Stimulated activated CD4-positive, alpha-beta T cell treated with anti-CD3 and anti-CD28 coated beads, Interleukin-4, amount 100 ng/mL, for 24 hours (primary cell): ENCODE measurements around the gene MMS22L.
A peak's percentile ranks its signal among the peaks of the same experiment; 100 is the strongest.

Experiments used
- DNase-seq: peaks from one replicate; pipeline ENCODE4 v3.0.0-alpha.2; 2020

The MMS22L gene, protein sequence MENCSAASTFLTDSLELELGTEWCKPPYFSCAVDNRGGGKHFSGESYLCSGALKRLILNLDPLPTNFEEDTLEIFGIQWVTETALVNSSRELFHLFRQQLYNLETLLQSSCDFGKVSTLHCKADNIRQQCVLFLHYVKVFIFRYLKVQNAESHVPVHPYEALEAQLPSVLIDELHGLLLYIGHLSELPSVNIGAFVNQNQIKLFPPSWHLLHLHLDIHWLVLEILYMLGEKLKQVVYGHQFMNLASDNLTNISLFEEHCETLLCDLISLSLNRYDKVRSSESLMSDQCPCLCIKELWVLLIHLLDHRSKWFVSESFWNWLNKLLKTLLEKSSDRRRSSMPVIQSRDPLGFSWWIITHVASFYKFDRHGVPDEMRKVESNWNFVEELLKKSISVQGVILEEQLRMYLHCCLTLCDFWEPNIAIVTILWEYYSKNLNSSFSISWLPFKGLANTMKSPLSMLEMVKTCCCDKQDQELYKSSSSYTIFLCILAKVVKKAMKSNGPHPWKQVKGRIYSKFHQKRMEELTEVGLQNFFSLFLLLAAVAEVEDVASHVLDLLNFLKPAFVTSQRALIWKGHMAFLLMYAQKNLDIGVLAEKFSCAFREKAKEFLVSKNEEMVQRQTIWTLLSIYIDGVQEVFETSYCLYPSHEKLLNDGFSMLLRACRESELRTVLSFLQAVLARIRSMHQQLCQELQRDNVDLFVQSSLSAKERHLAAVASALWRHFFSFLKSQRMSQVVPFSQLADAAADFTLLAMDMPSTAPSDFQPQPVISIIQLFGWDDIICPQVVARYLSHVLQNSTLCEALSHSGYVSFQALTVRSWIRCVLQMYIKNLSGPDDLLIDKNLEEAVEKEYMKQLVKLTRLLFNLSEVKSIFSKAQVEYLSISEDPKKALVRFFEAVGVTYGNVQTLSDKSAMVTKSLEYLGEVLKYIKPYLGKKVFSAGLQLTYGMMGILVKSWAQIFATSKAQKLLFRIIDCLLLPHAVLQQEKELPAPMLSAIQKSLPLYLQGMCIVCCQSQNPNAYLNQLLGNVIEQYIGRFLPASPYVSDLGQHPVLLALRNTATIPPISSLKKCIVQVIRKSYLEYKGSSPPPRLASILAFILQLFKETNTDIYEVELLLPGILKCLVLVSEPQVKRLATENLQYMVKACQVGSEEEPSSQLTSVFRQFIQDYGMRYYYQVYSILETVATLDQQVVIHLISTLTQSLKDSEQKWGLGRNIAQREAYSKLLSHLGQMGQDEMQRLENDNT

DNA sequence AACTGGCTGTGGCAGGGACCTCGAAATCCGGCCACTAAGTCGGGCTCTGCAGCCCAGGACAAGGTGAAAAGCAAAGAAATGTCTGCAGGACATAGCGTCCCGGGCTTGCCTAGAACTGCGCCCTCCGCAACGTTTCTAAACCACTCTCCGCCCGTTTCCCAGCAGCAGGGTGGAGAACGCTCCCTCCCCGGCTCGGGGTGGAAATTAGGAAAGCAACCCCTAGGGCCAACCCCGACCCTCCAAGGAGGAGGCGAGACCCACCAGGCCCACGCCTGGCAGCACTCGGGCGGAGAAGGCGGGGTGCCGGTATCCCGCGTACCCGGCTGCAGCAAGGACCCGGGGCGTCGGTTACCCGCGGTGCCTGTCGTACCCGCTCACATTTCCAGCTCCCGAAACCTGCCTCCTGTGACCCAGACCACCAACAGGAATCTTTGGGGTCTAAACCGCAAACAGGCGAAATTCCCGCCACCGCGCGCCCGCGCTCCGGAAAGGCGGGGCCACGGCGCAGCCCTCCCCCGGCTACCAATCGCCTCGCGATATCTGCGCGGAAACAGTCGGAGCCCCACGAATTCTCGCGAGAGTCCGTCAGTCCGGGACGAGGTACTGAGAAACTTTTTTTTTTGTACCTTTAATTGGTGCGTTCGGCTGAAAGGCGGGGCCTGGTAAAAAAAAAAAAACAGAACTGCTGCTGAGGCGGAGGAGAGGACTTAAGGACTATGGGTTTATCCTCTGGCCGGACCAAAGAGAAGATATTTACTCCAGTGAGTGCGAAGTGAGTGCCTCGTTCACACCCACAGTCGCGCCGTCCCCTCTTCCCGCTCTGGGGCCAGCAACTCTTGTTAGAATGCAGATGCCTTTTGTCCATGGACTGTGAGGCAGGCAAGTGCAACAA is at the start of gene MMS22L:
MMS22L (minus strand) TSS at position 491 of the 892 bp plus-strand sequence. CDS start 739 bp downstream, outside the sequence.
- peak; percentile 94 for DNase-seq

DNA sequence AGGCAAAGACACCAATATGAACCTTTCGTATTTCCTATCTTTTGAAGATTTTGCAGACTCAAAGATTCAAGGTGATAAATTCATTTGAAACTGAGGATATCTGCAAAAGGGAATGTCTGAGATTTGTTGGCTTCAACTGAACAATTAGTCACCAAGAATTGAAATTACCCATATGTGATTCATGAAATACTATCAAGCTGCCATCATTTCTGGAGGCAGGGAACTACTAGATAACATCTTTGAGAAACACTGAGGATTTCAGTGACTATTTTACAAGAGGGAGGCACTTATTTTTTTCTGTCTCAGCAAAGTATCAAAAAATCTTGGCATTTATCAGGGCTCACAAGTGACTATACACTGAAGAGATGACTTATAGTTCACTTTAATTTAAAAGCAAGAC is 39.8 kb upstream of the MMS22L start:
- DNase-seq: no peak

- no peak for DNase-seq
Observed at GRCh38 chr6:97322226-97322625, 39.2 kb upstream of the MMS22L start.

DNA sequence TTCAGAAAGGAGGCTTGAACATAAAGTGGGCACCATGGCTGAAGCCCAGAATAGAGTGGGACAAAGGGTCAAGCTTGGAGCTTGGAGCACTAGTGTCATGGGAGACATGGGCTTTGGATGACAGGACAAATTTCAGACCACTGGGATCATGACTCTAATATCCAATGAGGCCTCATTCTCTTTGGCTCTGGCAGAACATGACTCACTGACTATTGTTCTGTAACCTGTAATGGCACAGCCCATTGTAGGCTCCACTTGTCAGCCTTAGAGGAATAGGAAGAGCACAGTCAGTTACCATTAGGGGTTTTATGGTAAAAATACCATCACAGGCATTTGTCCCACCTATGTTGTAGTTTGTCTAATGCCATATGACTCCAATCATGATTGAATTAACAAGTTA is 34.0 kb upstream of the MMS22L start:
- DNase-seq: no peak

DNA sequence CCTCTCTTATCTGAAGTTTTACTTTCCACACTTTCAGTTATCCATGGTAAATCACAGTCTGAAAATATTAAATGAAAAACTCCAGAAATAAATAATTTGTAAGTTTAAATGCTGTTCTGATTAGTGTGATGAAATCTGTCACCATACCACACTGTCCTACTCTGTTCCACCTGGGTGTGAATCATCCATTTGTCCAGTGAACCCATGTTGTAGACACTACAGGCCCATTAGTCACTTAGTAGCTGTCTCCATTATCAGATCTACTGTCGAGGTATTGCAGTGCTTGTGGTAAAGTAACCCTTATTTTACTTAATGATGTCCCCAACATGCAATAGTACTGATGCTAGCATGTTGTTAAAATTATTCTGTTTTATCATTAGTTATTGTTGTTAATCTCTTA is 29.2 kb upstream of the MMS22L start:
- DNase-seq: no peak

- no peak for DNase-seq
Observed at GRCh38 chr6:97306544-97307320, 23.7 kb upstream of the MMS22L start.

- DNase-seq: no peak
Observed at GRCh38 chr6:97305414-97306066, 22.5 kb upstream of the MMS22L start.

DNA sequence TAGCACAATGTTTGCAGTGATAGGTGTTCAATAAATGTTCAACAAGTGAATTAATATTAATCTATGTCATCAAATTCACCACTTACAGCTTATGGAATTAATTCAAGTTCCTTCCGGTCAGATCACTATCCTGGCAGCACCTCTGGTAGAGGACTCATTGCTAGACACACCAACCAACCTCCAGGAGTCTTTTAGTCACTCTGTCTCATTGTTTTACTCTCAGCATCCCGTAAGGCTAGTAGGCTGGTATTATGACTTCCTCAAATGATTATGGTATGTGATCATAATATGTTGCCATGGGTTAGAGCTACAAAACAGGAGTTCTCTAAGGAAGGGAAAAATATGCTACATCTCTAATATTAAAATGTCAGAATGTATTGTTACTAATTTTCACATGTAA is 21.7 kb upstream of the MMS22L start:
- DNase-seq: no peak

- no peak for DNase-seq
Observed at GRCh38 chr6:97294451-97294850, 11.4 kb upstream of the MMS22L start.

GRCh38 chr6:97293198-97293696 is 10.2 kb upstream of the MMS22L start:
- no peak for DNase-seq

DNA sequence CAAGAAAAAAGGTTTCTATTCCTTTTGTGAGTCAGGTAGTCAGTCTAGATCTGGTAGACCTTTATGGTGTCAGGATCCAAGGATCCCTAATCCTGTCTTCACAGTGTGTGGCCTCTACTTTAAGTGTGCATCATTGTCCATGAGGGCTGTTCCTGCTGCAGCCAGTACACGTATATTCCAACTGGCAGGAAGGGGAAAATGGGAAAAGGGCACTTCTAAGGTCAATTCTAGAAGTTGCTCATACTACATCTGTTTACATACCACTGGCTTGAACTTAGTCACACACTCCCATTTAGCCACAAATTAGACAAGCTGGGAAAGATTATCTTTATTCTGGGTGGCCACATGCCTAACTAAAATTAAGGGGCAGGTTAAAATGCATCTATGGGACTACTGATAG is 9.7 kb upstream of the MMS22L start:
- no peak for DNase-seq

DNA sequence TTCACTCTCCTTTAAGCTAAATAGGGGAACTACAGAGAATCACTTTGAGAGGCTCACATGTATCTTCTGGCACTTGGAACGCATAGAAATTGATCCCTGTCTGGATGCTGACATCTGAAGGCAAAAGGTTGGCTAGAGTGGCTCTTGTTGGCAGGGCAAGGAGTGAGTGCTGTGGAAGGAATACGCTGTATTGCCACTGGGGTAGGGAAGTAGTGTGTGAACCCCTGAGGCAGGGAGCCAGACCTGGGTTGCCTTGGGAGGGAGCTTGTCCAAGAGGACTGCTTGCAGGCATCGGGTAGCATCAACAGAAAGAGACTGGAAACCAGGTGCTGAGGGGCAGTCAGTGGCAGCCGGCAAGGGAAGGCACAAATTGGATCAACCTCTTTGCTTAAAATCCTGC is 8.9 kb upstream of the MMS22L start:
- no peak for DNase-seq

GRCh38 chr6:97289332-97289731 is 6.3 kb upstream of the MMS22L start:
- no peak for DNase-seq

GRCh38 chr6:97288188-97288587 is 5.2 kb upstream of the MMS22L start:
- DNase-seq: no peak

- DNase-seq: no peak
Observed at GRCh38 chr6:97282238-97282725, 734 bp downstream of the MMS22L start.

- no peak for DNase-seq
Observed at GRCh38 chr6:97280766-97281165, 2.2 kb downstream of the MMS22L start.

- no peak for DNase-seq
Observed at GRCh38 chr6:97275804-97276203, 7.2 kb downstream of the MMS22L start.

GRCh38 chr6:97269821-97270220 is 13.2 kb downstream of the MMS22L start:
- DNase-seq: no peak

DNA sequence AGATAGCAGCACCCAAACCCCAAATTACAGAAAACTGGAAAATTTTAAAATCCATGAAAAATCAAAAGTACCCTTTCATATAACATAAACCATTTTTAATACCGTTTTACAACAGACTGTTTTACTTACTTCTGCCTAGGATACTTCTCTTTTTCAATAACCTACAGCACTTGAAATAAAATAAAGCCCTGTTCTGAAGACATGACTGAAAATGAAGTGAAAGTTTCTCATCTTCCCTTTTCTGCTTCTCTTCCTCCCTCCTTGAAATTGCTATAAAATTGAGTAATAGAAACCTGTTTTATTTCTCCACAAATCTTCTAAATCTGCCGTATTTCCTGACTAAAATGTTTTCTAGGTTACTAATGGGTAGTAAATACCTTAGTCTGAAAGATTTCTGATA is 20.3 kb downstream of the MMS22L start:
- no peak for DNase-seq

GRCh38 chr6:97246842-97247241 is 36.2 kb downstream of the MMS22L start:
- no peak for DNase-seq
